H1 (cell line): Measurements from ENCODE around the gene COMT. TPM values are rescaled to one million over a fixed set of nuclear protein-coding genes. Genes with fewer than 3 reads are reported as not detected.

Source experiments
- CTCF ChIA-PET: fragments of 300-600 bp; sonication (Branson Sonifier 250); formaldehyde crosslinking; loops from one replicate; lab custom pipeline; 2021; ENCODE audit not compliant: partially characterized antibody; lab: Charles Lee
- POLR2A ChIA-PET: fragments of 300-600 bp; sonication (Branson Sonifier 250); formaldehyde crosslinking; loops from one replicate; lab custom pipeline; 2021; ENCODE audit warnings: inconsistent platforms; ENCODE audit not compliant: partially characterized antibody; lab: Charles Lee
- DNase-seq, 2 experiments: peaks; one replicate each; pipeline versions ENCODE4 v3.0.0 to v3.0.0-alpha.2; 2010 to 2022; ENCODE audit warnings: low spot score in 2 of 2, low read depth in 1 of 2, mixed read lengths in 1 of 2
- FAIRE-seq: peaks from 2 replicates; lab custom pipeline; 2011; peaks lifted over from hg19 to GRCh38; lab: Jason Lieb, UNC
- H2AFZ ChIP-seq: 2 replicates; pipeline ENCODE4 v1.8.1; 2012; ENCODE audit warnings: low read length, inconsistent platforms
- H2AK5ac ChIP-seq: 2 replicates; pipeline ENCODE4 v1.6.1; 2013; ENCODE audit warnings: low read depth, low read length
- H2BK120ac ChIP-seq: replicated peaks from 2 replicates; pipeline ENCODE3; 2013; ENCODE audit warnings: low read depth, low read length, inconsistent platforms
- H2BK12ac ChIP-seq: 2 replicates; pipeline ENCODE4 v1.6.1; 2013; ENCODE audit warnings: low read depth, low read length
- H2BK15ac ChIP-seq: 2 replicates; pipeline ENCODE4 v1.6.1; 2013; ENCODE audit warnings: low read length
- H2BK20ac ChIP-seq: 2 replicates; pipeline ENCODE4 v1.6.1; 2013; ENCODE audit warnings: low read length
- H2BK5ac ChIP-seq: 2 replicates; pipeline ENCODE4 v1.6.1; 2013; ENCODE audit warnings: low read depth, low read length
- H3K14ac ChIP-seq: 2 replicates; pipeline ENCODE4 v1.6.1; 2013; ENCODE audit warnings: inconsistent platforms; ENCODE audit not compliant: insufficient read length
- H3K18ac ChIP-seq: 2 replicates; pipeline ENCODE4 v1.6.1; 2013; ENCODE audit warnings: low read length; ENCODE audit errors: extremely low read depth
- H3K23ac ChIP-seq: 2 replicates; pipeline ENCODE4 v1.6.1; 2013; ENCODE audit warnings: inconsistent platforms; ENCODE audit not compliant: insufficient read length
- H3K23me2 ChIP-seq: 2 replicates; pipeline ENCODE4 v1.6.1; 2013; ENCODE audit warnings: low read depth, low read length
- H3K27ac ChIP-seq: 2 replicates; pipeline ENCODE4 v1.6.1; 2011; ENCODE audit warnings: low read depth, low read length, inconsistent platforms
- H3K27me3 ChIP-seq, 4 experiments: replicated peaks in 1 of 4; 1 replicate in 1 of 4; 2 replicates in 3 of 4; pipeline versions ENCODE4 v1.6.1 to v1.8.1; 2011 to 2013; ENCODE audit warnings: low read length in 3 of 4, mild to moderate bottlenecking in 3 of 4, inconsistent platforms in 2 of 4, mixed read lengths in 2 of 4, moderate library complexity in 1 of 4; ENCODE audit not compliant: control insufficient read depth in 3 of 4, insufficient read depth in 3 of 4; ENCODE audit errors: extremely low read depth in 1 of 4
- H3K36me3 ChIP-seq, 4 experiments: 2 replicates each; pipeline versions ENCODE4 v1.6.1 to v1.8.1; 2011 to 2013; ENCODE audit warnings: mild to moderate bottlenecking in 4 of 4, low read length in 3 of 4, moderate library complexity in 2 of 4, control low read depth in 1 of 4, inconsistent platforms in 1 of 4; ENCODE audit not compliant: insufficient read depth in 4 of 4, control insufficient read depth in 2 of 4
- H3K4ac ChIP-seq: replicated peaks from 2 replicates; pipeline ENCODE3; 2013; ENCODE audit warnings: low read length, low read depth, mixed read lengths, inconsistent platforms; ENCODE audit not compliant: insufficient read length
- H3K4me1 ChIP-seq, 4 experiments: replicated peaks in 1 of 4; 1 replicate in 1 of 4; 2 replicates in 3 of 4; pipeline versions ENCODE4 v1.6.1 to v1.8.1; 2011 to 2013; ENCODE audit warnings: low read length in 3 of 4, inconsistent platforms in 2 of 4, mixed read lengths in 1 of 4; ENCODE audit not compliant: insufficient read depth in 4 of 4, control insufficient read depth in 3 of 4
- H3K4me2 ChIP-seq, 2 experiments: 2 replicates each; pipeline versions ENCODE4 v1.6.1 to v1.8.1; 2011 to 2013; ENCODE audit warnings: low read depth in 2 of 2, low read length in 2 of 2, control low read depth in 1 of 2, inconsistent platforms in 1 of 2, mild to moderate bottlenecking in 1 of 2; ENCODE audit not compliant: insufficient read depth in 1 of 2
- H3K4me3 ChIP-seq, 4 experiments: fragments of 200-600, 300-600 bp in 1 of 4; sonication (generic), shearing (Covaris generic), sonication (Bioruptor Twin) in 1 of 4; 2 replicates each; pipeline versions ENCODE4 v1.5.1 to v1.8.1; 2011 to 2016; ENCODE audit warnings: low read length in 4 of 4, low read depth in 3 of 4, control low read depth in 2 of 4, inconsistent platforms in 2 of 4, mild to moderate bottlenecking in 2 of 4, mixed read lengths in 1 of 4, moderate library complexity in 1 of 4; ENCODE audit not compliant: insufficient read depth in 2 of 4; ENCODE audit errors: extremely low read depth in 1 of 4
- H3K56ac ChIP-seq: replicated peaks from 2 replicates; pipeline ENCODE3; 2013; ENCODE audit warnings: low read depth, mild to moderate bottlenecking, mixed read lengths, low read length, inconsistent platforms; ENCODE audit not compliant: insufficient read length
- H3K79me1 ChIP-seq: 2 replicates; pipeline ENCODE4 v1.6.1; 2013; ENCODE audit warnings: low read depth, low read length, control low read depth
- H3K79me2 ChIP-seq, 2 experiments: 2 replicates each; pipeline versions ENCODE4 v1.6.1 to v1.8.1; 2012 to 2013; ENCODE audit warnings: low read length in 2 of 2, mild to moderate bottlenecking in 2 of 2, inconsistent platforms in 1 of 2; ENCODE audit not compliant: insufficient read depth in 2 of 2, control insufficient read depth in 1 of 2
- H3K9ac ChIP-seq, 4 experiments: replicated peaks in 1 of 4; 1 replicate in 1 of 4; 2 replicates in 3 of 4; pipeline versions ENCODE4 v1.6.1 to v1.8.1; 2011 to 2013; ENCODE audit warnings: low read depth in 3 of 4, low read length in 3 of 4, control low read depth in 2 of 4, mild to moderate bottlenecking in 2 of 4, moderate library complexity in 2 of 4, inconsistent platforms in 1 of 4; ENCODE audit errors: extremely low read depth in 1 of 4
- H3K9me3 ChIP-seq, 2 experiments: 2 replicates each; pipeline versions ENCODE4 v1.6.1 to v1.8.1; 2012 to 2013; ENCODE audit warnings: mild to moderate bottlenecking in 2 of 2, moderate library complexity in 2 of 2, control low read depth in 1 of 2, inconsistent platforms in 1 of 2, low read depth in 1 of 2, low read length in 1 of 2, mixed read lengths in 1 of 2; ENCODE audit not compliant: insufficient read depth in 2 of 2
- H4K20me1 ChIP-seq, 2 experiments: replicated peaks in 1 of 2; 2 replicates each; pipeline versions ENCODE3 to v1.8.1; 2011 to 2013; ENCODE audit warnings: inconsistent platforms in 2 of 2, low read length in 2 of 2, mild to moderate bottlenecking in 1 of 2; ENCODE audit not compliant: insufficient read depth in 2 of 2, control insufficient read depth in 1 of 2
- H4K5ac ChIP-seq: 2 replicates; pipeline ENCODE4 v1.6.1; 2013; ENCODE audit warnings: low read length, low read depth, mixed read lengths, inconsistent platforms; ENCODE audit not compliant: insufficient read length
- H4K8ac ChIP-seq: 2 replicates; pipeline ENCODE4 v1.8.0; 2013; ENCODE audit warnings: mild to moderate bottlenecking, moderate library complexity, low read length, inconsistent platforms; ENCODE audit not compliant: insufficient read depth; ENCODE audit errors: extremely low read depth
- H4K91ac ChIP-seq: replicated peaks from 2 replicates; pipeline ENCODE3; 2013; ENCODE audit warnings: low read length, mixed read lengths, inconsistent platforms; ENCODE audit not compliant: insufficient read length
- MAFK ChIP-seq: IDR thresholded peaks from 2 replicates; pipeline ENCODE4 v1.6.1; 2012; ENCODE audit warnings: low read depth, mild to moderate bottlenecking, improper control_type of control experiment, low read length
- WGBS, 2 experiments: shearing (Covaris generic) in 1 of 2; methylation state at CpG; one replicate each; pipeline versions ENCODE4 v1.1.6 to v1.1.7; 2013 to 2015; ENCODE audit warnings: low lambda C conversion rate in 2 of 2, mixed read lengths in 2 of 2, inconsistent platforms in 1 of 2, low coverage in 1 of 2, missing lambda C conversion rate in 1 of 2; ENCODE audit not compliant: insufficient replicate concordance in 2 of 2, insufficient coverage in 1 of 2, insufficient read length in 1 of 2; ENCODE audit errors: extremely low coverage in 1 of 2, missing lambda C conversion rate in 1 of 2; 5-methylcytosine and 5-hydroxymethylcytosine counted together
- polyA plus RNA-seq, 7 experiments: library from polyadenylated mRNA; depleted of rRNA in 3 of 7; stranded (reverse) in 5 of 7; unstranded in 2 of 7; fragments of >200 nt in 5 of 7; fragments of 200-250 nt in 2 of 7; gene quantifications; 1 replicate in 5 of 7; 2 replicates in 1 of 7; 4 replicates in 1 of 7; pipeline versions ENCODE4 v1.2.1 to v1.2.3, GENCODE V29; 2011 to 2013; ENCODE audit warnings: missing spikeins in 2 of 7, mixed read lengths in 2 of 7
- total RNA-seq: library from RNA; stranded (reverse); fragmentation: NEBNext Ultra II Directional; extraction: Animal tissue kit (Norgen Biotek cat#: 25700); gene quantifications from 2 replicates; pipeline ENCODE4 v1.2.1, GENCODE V29; 2021
- TF ChIP-seq, protein P1 (sequence below), 3 experiments: IDR thresholded peaks; 1 replicate in 2 of 3; 2 replicates in 1 of 3; pipeline versions ENCODE4 v1.5.1 to v1.6.1; 2011; ENCODE audit warnings: low read length in 3 of 3, mild to moderate bottlenecking in 3 of 3, inconsistent platforms in 2 of 3, low read depth in 1 of 3, moderate library complexity in 1 of 3; ENCODE audit not compliant: insufficient read depth in 1 of 3; ENCODE audit errors: control extremely low read depth in 1 of 3

COMT gene
- total and polyA plus RNA-seq, 2 of the 8 experiments (the other 6 are each of a cell fraction or from before 2014, with no cell fraction given), result 15.2 to 33.7 TPM

DNA sequence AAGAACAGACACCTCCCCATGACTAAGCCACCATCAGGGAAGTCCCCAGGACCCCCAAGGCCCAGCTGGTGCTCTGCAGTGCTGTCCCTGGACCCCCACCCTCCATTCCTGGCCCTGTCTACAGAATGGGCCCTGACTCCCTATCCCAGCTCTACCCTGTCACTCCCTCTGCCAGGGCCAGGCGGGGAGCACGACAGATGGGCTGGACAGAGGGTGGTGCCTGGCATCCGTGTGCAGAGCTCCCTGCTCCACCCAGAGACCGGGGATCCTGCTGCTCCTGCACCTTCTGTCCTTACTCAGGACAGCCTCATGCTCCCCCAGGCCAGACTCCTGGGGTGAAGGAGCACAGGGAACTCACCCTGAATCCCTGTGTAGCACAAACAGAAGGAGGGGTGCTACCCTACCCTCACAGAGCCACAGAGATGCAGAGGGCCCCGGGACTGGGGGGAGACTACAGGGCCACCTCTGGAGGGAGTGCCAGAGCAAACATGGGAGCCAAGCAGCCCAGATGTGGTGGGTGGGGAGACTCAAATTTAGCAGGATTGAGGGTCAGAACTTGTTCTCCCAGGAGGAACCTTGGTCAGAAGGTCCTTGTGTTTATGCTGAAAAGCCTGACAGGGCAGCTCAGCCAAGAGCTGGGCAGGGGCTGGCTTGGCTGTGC, 73.1 kb downstream of the COMT start:
- Histone ChIP-seq H2AFZ (no peak overlapping the region), H3K27ac (no peak overlapping the region), H3K23me2 (peaks cover 4% of the 10 kb centered on the region), H3K36me3 (no peaks in the 10 kb centered on the region), H3K4me3 (no peak overlapping the region), H3K56ac (no peak overlapping the region), H3K79me2 (no peaks in the 10 kb centered on the region), H3K14ac (no peak overlapping the region), H3K18ac (no peak overlapping the region), H2BK20ac (no peak overlapping the region), H3K23ac (no peak overlapping the region), H3K9me3 (no peaks in the 10 kb centered on the region), H4K5ac (no peak overlapping the region), H3K4me2 (no peak overlapping the region), H3K9ac (no peak overlapping the region), H4K8ac (no peak overlapping the region; the same call in 1 of the 2 replicates), H2BK120ac (no peak overlapping the region), H3K27me3 (peaks cover 17 to 40% (median 33%) of the 10 kb centered on the region in 4 experiments), H2BK12ac (no peak overlapping the region), H4K20me1 (peaks cover 2 to 15% of the 10 kb centered on the region in 2 experiments), H2AK5ac (no peak overlapping the region), H3K79me1 (peaks cover 3% of the 10 kb centered on the region; the same call in 1 of the 2 replicates), H2BK15ac (no peak overlapping the region; the same call in 1 of the 2 replicates), H4K91ac (no peak overlapping the region)
- DNase-seq (no peak), FAIRE-seq (no peak)
- ChIA-PET POLR2A (interaction anchor here (0.8 to 2.1 kb wide), 6 partner anchors 23 to 103 kb away, joined by 3 to 7 read pairs (median 4); no protein-coding TSS in a partner anchor), CTCF (interaction anchor here (0.6 to 10.7 kb wide), 19 partner anchors 10 to 284 kb away, joined by 3 to 369 read pairs (median 7); partner anchors contain the start of gene TANGO2)
- WGBS, 2 experiments, result 85% methylated on average over 5 of the region's 5 CpGs; no CpG with 5 or more reads in 1 of the 2 experiments
- TF ChIP-seq MAFK, result no peak
- TF ChIP-seq, protein P1, sequence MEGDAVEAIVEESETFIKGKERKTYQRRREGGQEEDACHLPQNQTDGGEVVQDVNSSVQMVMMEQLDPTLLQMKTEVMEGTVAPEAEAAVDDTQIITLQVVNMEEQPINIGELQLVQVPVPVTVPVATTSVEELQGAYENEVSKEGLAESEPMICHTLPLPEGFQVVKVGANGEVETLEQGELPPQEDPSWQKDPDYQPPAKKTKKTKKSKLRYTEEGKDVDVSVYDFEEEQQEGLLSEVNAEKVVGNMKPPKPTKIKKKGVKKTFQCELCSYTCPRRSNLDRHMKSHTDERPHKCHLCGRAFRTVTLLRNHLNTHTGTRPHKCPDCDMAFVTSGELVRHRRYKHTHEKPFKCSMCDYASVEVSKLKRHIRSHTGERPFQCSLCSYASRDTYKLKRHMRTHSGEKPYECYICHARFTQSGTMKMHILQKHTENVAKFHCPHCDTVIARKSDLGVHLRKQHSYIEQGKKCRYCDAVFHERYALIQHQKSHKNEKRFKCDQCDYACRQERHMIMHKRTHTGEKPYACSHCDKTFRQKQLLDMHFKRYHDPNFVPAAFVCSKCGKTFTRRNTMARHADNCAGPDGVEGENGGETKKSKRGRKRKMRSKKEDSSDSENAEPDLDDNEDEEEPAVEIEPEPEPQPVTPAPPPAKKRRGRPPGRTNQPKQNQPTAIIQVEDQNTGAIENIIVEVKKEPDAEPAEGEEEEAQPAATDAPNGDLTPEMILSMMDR (IDR thresholded peaks at IDR 0.05; ENCODE audit: control extremely low read depth in 1 of 3, insufficient read depth in 1 of 3, low read depth in 1 of 3, low read length in 3 of 3), result peak in 1 of 3 experiments; percentile 3; a peak in 1 of 4 replicates
- TF ChIP-seq, all 59 proteins: peak for 1
- no peak overlapping the region for H2BK5ac ChIP-seq
- H3K4me1 ChIP-seq, result peaks cover 0 to 8% (median 3%) of the 10 kb centered on the region in 4 experiments; a peak in 4 of 7 replicates
- H3K4ac ChIP-seq, result no peak overlapping the region
